BLaER1 (cell line): ENCODE results near the gene CLIP1.
A peak's percentile ranks its signal among the peaks of the same experiment; 100 is the strongest.

Experiments used
- H3K27ac ChIP-seq: shearing (Covaris generic); formaldehyde crosslinking; 2 replicates; pipeline ENCODE4 v1.8.1; 2022
- H3K27me3 ChIP-seq: shearing (Covaris generic); formaldehyde crosslinking; 2 replicates; pipeline ENCODE4 v1.8.1; 2022
- H3K36me3 ChIP-seq: shearing (Covaris generic); formaldehyde crosslinking; 2 replicates; pipeline ENCODE4 v1.8.1; 2022
- H3K4me1 ChIP-seq: shearing (Covaris generic); formaldehyde crosslinking; 2 replicates; pipeline ENCODE4 v1.8.1; 2022
- H3K4me2 ChIP-seq: shearing (Covaris generic); formaldehyde crosslinking; 2 replicates; pipeline ENCODE4 v1.8.1; 2022
- H3K4me3 ChIP-seq: shearing (Covaris generic); formaldehyde crosslinking; 2 replicates; pipeline ENCODE4 v1.8.1; 2022
- H3K9ac ChIP-seq: shearing (Covaris generic); formaldehyde crosslinking; 2 replicates; pipeline ENCODE4 v1.8.1; 2022
- H3K9me3 ChIP-seq: shearing (Covaris generic); formaldehyde crosslinking; 2 replicates; pipeline ENCODE4 v1.8.1; 2022
- H4K20me1 ChIP-seq: shearing (Covaris generic); formaldehyde crosslinking; 2 replicates; pipeline ENCODE4 v1.8.1; 2022
- Cebpa-rat ChIP-seq: shearing (Covaris generic); IDR thresholded peaks from 2 replicates; pipeline ENCODE4 v1.8.1; 2022

The CLIP1 gene

GRCh38 chr12:122413516-122414404 lies 8.7 kb downstream of the CLIP1 start:
- H3K36me3 ChIP-seq = peaks cover 29% of the 10 kb centered on the region
- no peak for TF ChIP-seq Cebpa-rat
- peak overlapping the region; percentile 55 for H3K4me2 ChIP-seq
- H3K27ac ChIP-seq = no peak overlapping the region; the same call in 1 of the 2 replicates
- no peak overlapping the region for H3K9ac ChIP-seq
- no peak overlapping the region for H3K4me3 ChIP-seq
- H3K4me1 ChIP-seq = peaks cover 21% of the 10 kb centered on the region
- H4K20me1 ChIP-seq = peaks cover 19% of the 10 kb centered on the region; the same call in 1 of the 2 replicates
- H3K9me3 ChIP-seq = peaks cover 10% of the 10 kb centered on the region; the same call in 1 of the 2 replicates
- H3K27me3 ChIP-seq = no peaks in the 10 kb centered on the region

DNA sequence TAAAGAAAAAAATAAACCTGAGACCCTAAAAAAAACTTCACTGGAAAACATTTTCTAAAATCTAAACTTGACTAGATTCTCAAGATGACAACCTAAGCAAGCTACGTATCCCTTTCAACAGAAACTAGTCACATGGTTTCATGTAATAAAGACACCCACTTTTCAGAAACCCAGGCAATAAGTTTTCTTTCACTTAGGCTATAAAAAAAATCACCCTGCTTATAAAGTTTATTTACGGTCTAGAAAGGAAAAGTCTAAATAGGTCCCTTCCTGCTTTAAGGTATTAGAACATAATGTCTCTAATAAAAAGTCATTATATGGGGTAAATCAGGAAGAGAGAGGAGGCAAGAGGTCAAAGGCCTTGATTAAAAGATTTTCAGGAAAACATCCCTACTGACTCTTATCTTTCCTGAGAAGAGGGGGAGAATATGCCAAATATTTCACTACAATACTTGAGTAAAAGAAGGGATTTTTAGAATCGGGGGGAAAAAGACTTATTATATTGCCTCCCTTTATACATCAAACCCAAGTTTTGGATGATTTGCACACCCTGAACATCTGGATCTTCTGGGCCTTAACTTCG lies 9.5 kb downstream of the CLIP1 start:
- H3K27me3 ChIP-seq = no peaks in the 10 kb centered on the region
- H3K4me2 ChIP-seq = peak overlapping the region; percentile 55
- peaks cover 29% of the 10 kb centered on the region for H3K36me3 ChIP-seq
- H3K4me3 ChIP-seq = no peak overlapping the region
- H3K27ac ChIP-seq = no peak overlapping the region; the same call in 1 of the 2 replicates
- H3K9ac ChIP-seq = no peak overlapping the region
- peaks cover 10% of the 10 kb centered on the region; the same call in 1 of the 2 replicates for H3K9me3 ChIP-seq
- peaks cover 14% of the 10 kb centered on the region; the same call in 1 of the 2 replicates for H4K20me1 ChIP-seq
- peaks cover 21% of the 10 kb centered on the region for H3K4me1 ChIP-seq
- TF ChIP-seq Cebpa-rat = no peak

GRCh38 chr12:122411537-122411936 lies 10.9 kb downstream of the CLIP1 start:
- H3K9ac ChIP-seq = no peak overlapping the region
- H3K27ac ChIP-seq = no peak overlapping the region
- H3K4me1 ChIP-seq = peaks cover 34% of the 10 kb centered on the region
- no peaks in the 10 kb centered on the region for H3K27me3 ChIP-seq
- peaks cover 10% of the 10 kb centered on the region; the same call in 1 of the 2 replicates for H3K9me3 ChIP-seq
- no peak overlapping the region for H3K4me3 ChIP-seq
- H3K36me3 ChIP-seq = peaks cover 23% of the 10 kb centered on the region
- no peak for TF ChIP-seq Cebpa-rat
- no peak overlapping the region for H3K4me2 ChIP-seq
- peaks cover 11% of the 10 kb centered on the region; the same call in 1 of the 2 replicates for H4K20me1 ChIP-seq

GRCh38 chr12:122407208-122407607 lies 15.3 kb downstream of the CLIP1 start:
- TF ChIP-seq Cebpa-rat = no peak
- Histone ChIP-seq H3K9me3 (peaks cover 10% of the 10 kb centered on the region; the same call in 1 of the 2 replicates), H3K27ac (no peak overlapping the region), H3K4me1 (peaks cover 47% of the 10 kb centered on the region), H3K27me3 (no peaks in the 10 kb centered on the region), H3K9ac (no peak overlapping the region), H4K20me1 (peaks cover 28% of the 10 kb centered on the region), H3K36me3 (peaks cover 16% of the 10 kb centered on the region), H3K4me3 (no peak overlapping the region), H3K4me2 (no peak overlapping the region)

DNA sequence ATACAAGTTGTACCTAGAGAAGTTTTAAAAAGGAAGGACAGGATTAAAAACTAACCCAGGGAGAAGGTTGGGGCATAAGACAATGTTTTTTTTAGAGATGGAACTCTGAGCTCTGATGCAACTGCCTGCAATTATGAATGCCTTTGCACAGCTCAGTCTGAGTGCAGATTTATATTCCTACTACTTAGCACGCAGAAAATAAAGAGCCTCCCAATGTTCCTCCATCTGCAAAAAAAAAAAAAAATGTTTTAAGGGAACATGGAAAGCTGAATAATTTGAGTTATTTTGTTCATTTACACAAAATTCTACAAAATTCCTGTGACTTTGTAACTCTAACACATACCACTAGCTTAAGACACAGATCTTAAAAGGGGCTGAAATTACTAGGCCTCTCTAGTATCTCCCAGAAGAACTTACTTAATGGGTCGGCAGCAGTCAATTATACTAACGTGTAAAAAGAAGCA lies 15.7 kb downstream of the CLIP1 start:
- TF ChIP-seq Cebpa-rat = no peak
- Histone ChIP-seq H4K20me1 (peaks cover 31% of the 10 kb centered on the region), H3K27me3 (no peaks in the 10 kb centered on the region), H3K9me3 (peaks cover 10% of the 10 kb centered on the region; the same call in 1 of the 2 replicates), H3K9ac (no peak overlapping the region), H3K4me1 (peaks cover 47% of the 10 kb centered on the region), H3K36me3 (peaks cover 16% of the 10 kb centered on the region), H3K27ac (no peak overlapping the region), H3K4me3 (no peak overlapping the region), H3K4me2 (no peak overlapping the region)

DNA sequence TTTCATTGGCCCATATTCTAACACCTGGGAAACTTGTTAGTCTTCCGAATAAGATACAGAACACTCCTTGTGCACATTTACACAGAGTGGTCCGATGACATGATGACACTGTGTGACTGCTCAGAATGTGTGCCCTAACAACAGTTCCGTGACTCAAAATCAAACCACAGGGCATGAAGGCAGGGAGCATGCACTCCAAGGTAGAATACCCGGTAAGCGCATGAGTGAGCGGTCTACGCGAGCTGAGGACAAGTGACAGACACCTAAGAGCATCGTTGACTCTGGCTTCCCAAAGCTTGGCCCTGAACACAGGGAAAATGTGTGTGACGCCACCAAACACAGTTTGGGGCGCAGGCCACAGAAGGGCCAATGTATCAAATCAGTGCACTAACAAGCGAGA lies 18.6 kb downstream of the CLIP1 start:
- Histone ChIP-seq H3K36me3 (no peaks in the 10 kb centered on the region), H3K27ac (peak overlapping the region; percentile 61), H3K4me2 (peak overlapping the region; percentile 77), H3K27me3 (no peaks in the 10 kb centered on the region), H3K9me3 (no peaks in the 10 kb centered on the region), H4K20me1 (peaks cover 36% of the 10 kb centered on the region), H3K4me3 (no peak overlapping the region), H3K4me1 (peaks cover 64% of the 10 kb centered on the region), H3K9ac (0 out of 2 replicates have a peak overlapping the region, but pooled peaks have one; percentile 20)
- no peak for TF ChIP-seq Cebpa-rat

GRCh38 chr12:122403115-122403770 lies 19.2 kb downstream of the CLIP1 start:
- Histone ChIP-seq H3K36me3 (no peaks in the 10 kb centered on the region), H3K9ac (no peak overlapping the region), H3K4me1 (peaks cover 64% of the 10 kb centered on the region), H3K9me3 (no peaks in the 10 kb centered on the region), H3K4me2 (peak overlapping the region; percentile 77), H3K27me3 (no peaks in the 10 kb centered on the region), H3K4me3 (no peak overlapping the region), H3K27ac (no peak overlapping the region), H4K20me1 (peaks cover 36% of the 10 kb centered on the region)
- TF ChIP-seq Cebpa-rat = no peak

DNA sequence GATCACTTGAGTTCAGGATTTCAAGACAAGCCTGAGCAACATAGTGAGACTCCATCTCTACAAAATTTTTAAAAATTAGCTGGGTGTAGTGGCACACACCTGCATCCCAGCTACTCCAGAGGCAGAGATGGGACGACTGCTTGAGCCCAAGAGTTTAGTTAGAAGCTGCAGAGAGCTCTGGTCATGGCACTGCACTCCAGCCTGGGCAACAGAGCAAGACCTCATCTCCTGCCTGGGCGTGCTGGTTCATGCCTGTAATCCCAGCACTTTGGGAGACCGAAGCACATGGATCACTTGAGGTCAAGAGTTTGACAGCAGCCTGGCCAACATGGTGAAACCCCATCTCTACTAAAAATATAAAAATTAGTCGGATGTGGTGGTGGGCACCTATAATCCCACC lies 20.2 kb downstream of the CLIP1 start:
- no peaks in the 10 kb centered on the region for H3K27me3 ChIP-seq
- H3K9ac ChIP-seq = no peak overlapping the region
- H3K4me3 ChIP-seq = no peak overlapping the region
- H3K4me1 ChIP-seq = peaks cover 59% of the 10 kb centered on the region
- H3K4me2 ChIP-seq = no peak overlapping the region
- no peaks in the 10 kb centered on the region for H3K36me3 ChIP-seq
- H4K20me1 ChIP-seq = peaks cover 36% of the 10 kb centered on the region
- no peak for TF ChIP-seq Cebpa-rat
- no peak overlapping the region for H3K27ac ChIP-seq
- H3K9me3 ChIP-seq = no peaks in the 10 kb centered on the region

DNA sequence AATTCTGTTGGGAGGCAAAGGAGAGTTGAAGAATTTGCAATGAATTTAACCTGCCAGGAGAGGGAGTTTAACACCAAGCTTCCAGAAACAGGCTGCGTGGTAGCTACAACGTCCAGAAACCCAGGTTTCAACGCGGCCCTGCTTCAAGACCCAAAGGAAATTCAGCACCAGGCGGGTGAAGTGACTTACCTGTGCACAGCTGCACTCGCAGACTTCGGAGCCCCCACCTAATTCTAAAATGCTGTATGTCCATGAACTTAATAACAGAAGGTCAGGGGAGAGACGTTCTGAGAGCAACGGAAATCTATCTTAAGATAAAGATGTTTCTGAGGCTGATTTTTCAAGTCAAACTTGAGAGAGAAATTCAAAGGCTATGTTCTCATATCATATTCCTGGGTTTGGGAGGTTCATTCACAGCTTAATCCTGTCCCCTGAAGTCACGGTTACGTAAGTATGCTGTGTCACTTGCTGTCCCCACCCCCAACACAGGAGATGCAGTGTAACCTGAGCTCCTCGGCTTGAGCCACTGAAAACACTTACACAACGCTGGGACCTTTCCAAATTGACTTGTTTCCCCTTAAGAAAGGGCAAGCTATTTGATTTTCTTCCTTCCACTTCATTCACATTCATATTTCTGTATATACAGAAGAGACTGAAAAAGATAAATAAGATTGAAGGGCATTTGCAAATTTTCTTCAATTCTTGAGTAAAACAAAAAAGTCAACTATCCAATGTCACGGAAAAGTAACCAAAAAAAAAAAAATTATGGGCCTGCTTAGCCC lies 22.7 kb downstream of the CLIP1 start:
- peak overlapping the region; percentile 39; the same call in 1 of the 2 replicates for H3K27ac ChIP-seq
- H4K20me1 ChIP-seq = peaks cover 32% of the 10 kb centered on the region; the same call in 1 of the 2 replicates
- no peak overlapping the region for H3K4me3 ChIP-seq
- no peaks in the 10 kb centered on the region for H3K9me3 ChIP-seq
- no peaks in the 10 kb centered on the region for H3K27me3 ChIP-seq
- peaks cover 34% of the 10 kb centered on the region for H3K4me1 ChIP-seq
- H3K4me2 ChIP-seq = peak overlapping the region; percentile 41
- 0 out of 2 replicates have a peak overlapping the region, but pooled peaks have one; percentile 60 for H3K9ac ChIP-seq
- TF ChIP-seq Cebpa-rat = no peak
- H3K36me3 ChIP-seq = no peaks in the 10 kb centered on the region
